H1 (cell line): ENCODE data around the gene UMODL1.

ENCODE experiments used
- BCL11A ChIP-seq, 2 experiments: IDR thresholded peaks; one replicate each; pipeline ENCODE4 v1.6.1; 2011; ENCODE audit warnings: low read depth in 2 of 2, low read length in 2 of 2, mild to moderate bottlenecking in 2 of 2
- CREB1 ChIP-seq: IDR thresholded peaks from 2 replicates; pipeline ENCODE4 v1.6.1; 2012; ENCODE audit warnings: inconsistent platforms
- EP300 ChIP-seq, 2 experiments: IDR thresholded peaks; 1 replicate in 1 of 2; 2 replicates in 1 of 2; pipeline ENCODE4 v1.6.1; 2011 to 2012; ENCODE audit warnings: low read depth in 2 of 2, low read length in 2 of 2, mild to moderate bottlenecking in 2 of 2, borderline replicate concordance in 1 of 2, inconsistent platforms in 1 of 2, moderate library complexity in 1 of 2
- HDAC6 ChIP-seq: IDR thresholded peaks from one replicate; pipeline ENCODE4 v1.7.1; 2012; ENCODE audit warnings: low read depth, mild to moderate bottlenecking, inconsistent platforms, low read length, moderate library complexity
- POLR2A ChIP-seq, 2 experiments: IDR thresholded peaks; 1 replicate in 1 of 2; 2 replicates in 1 of 2; pipeline ENCODE4 v1.6.1; 2011; ENCODE audit warnings: low read depth in 2 of 2, low read length in 2 of 2, mild to moderate bottlenecking in 2 of 2; ENCODE audit errors: control extremely low read depth in 1 of 2
- POLR2AphosphoS5 ChIP-seq: IDR thresholded peaks from 2 replicates; pipeline ENCODE4 v1.6.1; 2011; ENCODE audit warnings: low read depth, low read length
- RAD21 ChIP-seq, 2 experiments: IDR thresholded peaks in 1 of 2; conservative IDR thresholded peaks in 1 of 2; 2 replicates each; pipeline ENCODE4 v1.6.1; 2011; ENCODE audit warnings: low read depth in 2 of 2, low read length in 2 of 2, improper control_type of control experiment in 1 of 2, inconsistent platforms in 1 of 2, mild to moderate bottlenecking in 1 of 2, moderate library complexity in 1 of 2
- SAP30 ChIP-seq: fragments of 300-600 bp; sonication (generic); IDR thresholded peaks from 2 replicates; pipeline ENCODE4 v1.7.1; 2012; ENCODE audit warnings: low read length, moderate library complexity, mild to moderate bottlenecking, inconsistent platforms; ENCODE audit not compliant: insufficient read depth, insufficient replicate concordance
- SUZ12 ChIP-seq: fragments of 200-600 bp; sonication (generic); IDR thresholded peaks from 2 replicates; pipeline ENCODE4 v1.6.1; 2012; ENCODE audit warnings: mild to moderate bottlenecking, inconsistent platforms, low read length, moderate library complexity, mixed read lengths
- ZNF274 ChIP-seq: IDR thresholded peaks from 2 replicates; pipeline ENCODE4 v1.7.0; 2012; ENCODE audit warnings: low read length, borderline replicate concordance; ENCODE audit errors: extremely low read depth
- TF ChIP-seq, protein P1 (sequence below), 3 experiments: IDR thresholded peaks; 1 replicate in 2 of 3; 2 replicates in 1 of 3; pipeline versions ENCODE4 v1.5.1 to v1.6.1; 2011; ENCODE audit warnings: low read length in 3 of 3, mild to moderate bottlenecking in 3 of 3, inconsistent platforms in 2 of 3, low read depth in 1 of 3, moderate library complexity in 1 of 3; ENCODE audit not compliant: insufficient read depth in 1 of 3; ENCODE audit errors: control extremely low read depth in 1 of 3
- TF ChIP-seq, protein P2 (sequence below): IDR thresholded peaks from 2 replicates; pipeline ENCODE4 v1.6.1; 2012; ENCODE audit warnings: low read length, inconsistent platforms
- TF ChIP-seq, protein P3 (sequence below): IDR thresholded peaks from 2 replicates; pipeline ENCODE4 v1.6.1; 2011; ENCODE audit warnings: low read depth, mild to moderate bottlenecking, low read length; ENCODE audit not compliant: insufficient read depth
- TF ChIP-seq, protein P4 (sequence below): IDR thresholded peaks from 2 replicates; pipeline ENCODE4 v1.6.1; 2012; ENCODE audit warnings: inconsistent platforms

DNA sequence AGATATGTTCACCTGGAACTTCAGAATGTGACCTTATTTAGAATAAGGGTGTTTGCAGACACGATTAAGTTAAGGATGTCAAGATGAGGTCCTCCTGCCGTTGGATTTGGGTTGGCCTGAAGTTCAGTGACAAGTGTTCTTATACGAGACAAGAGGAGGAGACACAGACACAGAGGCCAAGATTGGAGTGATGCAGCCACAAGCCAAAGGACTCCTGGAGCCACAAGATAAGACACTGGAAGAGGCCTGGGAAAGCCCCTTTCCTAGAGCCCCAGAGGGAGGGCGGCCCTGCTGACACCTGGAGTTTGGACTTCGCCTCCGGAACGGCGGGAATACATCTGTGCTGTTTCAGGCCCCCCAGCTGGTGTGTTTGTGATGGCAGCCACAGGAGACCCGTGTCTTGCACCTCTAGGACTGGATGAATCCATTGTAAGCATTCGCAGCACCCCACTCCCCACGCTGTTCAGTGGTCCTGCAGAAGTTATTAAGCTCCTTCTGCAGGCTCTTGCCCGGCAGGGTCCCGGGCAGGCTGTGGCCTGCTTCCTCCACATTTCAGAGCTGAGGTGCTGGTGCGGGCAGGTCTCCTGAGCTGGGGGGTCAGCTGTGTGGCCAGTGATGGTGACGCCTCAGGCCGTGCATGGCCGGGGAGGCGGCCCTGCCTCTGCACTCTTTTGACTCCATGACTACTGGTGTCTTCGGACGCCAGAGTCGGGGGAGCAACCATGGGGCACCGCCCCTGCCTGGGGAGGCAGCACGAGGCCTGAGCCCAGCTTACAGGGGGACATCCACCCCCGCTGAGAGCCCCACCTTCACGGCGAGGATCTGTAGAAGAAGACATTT is 34.6 kb downstream of the UMODL1 start:
- TF ChIP-seq SAP30 (no peak), ZNF274 (no peak), CREB1 (no peak), SUZ12 (no peak), POLR2A (IDR thresholded peaks at IDR 0.05; ENCODE audit: control extremely low read depth in 1 of 2, low read depth in 2 of 2, low read length in 2 of 2) (no peak), BCL11A (IDR thresholded peaks at IDR 0.05; ENCODE audit: low read depth in 2 of 2, low read length in 2 of 2) (no peak), HDAC6 (no peak), RAD21 (IDR thresholded peaks at IDR 0.05 in 1 of 2, conservative IDR thresholded peaks at IDR 0.05 in 1 of 2; ENCODE audit: low read depth in 2 of 2, low read length in 2 of 2) (no peak), EP300 (IDR thresholded peaks at IDR 0.05; ENCODE audit: borderline replicate concordance in 1 of 2, low read depth in 2 of 2, low read length in 2 of 2) (no peak), POLR2AphosphoS5 (no peak)
- TF ChIP-seq, protein P1, sequence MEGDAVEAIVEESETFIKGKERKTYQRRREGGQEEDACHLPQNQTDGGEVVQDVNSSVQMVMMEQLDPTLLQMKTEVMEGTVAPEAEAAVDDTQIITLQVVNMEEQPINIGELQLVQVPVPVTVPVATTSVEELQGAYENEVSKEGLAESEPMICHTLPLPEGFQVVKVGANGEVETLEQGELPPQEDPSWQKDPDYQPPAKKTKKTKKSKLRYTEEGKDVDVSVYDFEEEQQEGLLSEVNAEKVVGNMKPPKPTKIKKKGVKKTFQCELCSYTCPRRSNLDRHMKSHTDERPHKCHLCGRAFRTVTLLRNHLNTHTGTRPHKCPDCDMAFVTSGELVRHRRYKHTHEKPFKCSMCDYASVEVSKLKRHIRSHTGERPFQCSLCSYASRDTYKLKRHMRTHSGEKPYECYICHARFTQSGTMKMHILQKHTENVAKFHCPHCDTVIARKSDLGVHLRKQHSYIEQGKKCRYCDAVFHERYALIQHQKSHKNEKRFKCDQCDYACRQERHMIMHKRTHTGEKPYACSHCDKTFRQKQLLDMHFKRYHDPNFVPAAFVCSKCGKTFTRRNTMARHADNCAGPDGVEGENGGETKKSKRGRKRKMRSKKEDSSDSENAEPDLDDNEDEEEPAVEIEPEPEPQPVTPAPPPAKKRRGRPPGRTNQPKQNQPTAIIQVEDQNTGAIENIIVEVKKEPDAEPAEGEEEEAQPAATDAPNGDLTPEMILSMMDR (IDR thresholded peaks at IDR 0.05; ENCODE audit: control extremely low read depth in 1 of 3, insufficient read depth in 1 of 3, low read depth in 1 of 3, low read length in 3 of 3) = no peak
- TF ChIP-seq, protein P2, sequence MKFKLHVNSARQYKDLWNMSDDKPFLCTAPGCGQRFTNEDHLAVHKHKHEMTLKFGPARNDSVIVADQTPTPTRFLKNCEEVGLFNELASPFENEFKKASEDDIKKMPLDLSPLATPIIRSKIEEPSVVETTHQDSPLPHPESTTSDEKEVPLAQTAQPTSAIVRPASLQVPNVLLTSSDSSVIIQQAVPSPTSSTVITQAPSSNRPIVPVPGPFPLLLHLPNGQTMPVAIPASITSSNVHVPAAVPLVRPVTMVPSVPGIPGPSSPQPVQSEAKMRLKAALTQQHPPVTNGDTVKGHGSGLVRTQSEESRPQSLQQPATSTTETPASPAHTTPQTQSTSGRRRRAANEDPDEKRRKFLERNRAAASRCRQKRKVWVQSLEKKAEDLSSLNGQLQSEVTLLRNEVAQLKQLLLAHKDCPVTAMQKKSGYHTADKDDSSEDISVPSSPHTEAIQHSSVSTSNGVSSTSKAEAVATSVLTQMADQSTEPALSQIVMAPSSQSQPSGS = no peak
- TF ChIP-seq, protein P3, sequence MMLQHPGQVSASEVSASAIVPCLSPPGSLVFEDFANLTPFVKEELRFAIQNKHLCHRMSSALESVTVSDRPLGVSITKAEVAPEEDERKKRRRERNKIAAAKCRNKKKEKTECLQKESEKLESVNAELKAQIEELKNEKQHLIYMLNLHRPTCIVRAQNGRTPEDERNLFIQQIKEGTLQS = no peak
- TF ChIP-seq, protein P4, sequence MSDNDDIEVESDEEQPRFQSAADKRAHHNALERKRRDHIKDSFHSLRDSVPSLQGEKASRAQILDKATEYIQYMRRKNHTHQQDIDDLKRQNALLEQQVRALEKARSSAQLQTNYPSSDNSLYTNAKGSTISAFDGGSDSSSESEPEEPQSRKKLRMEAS = no peak
